ENCODE results near the gene ZNF134. TPM values are rescaled to one million over a fixed set of nuclear protein-coding genes. Genes with fewer than 3 reads are reported as not detected.
A peak's percentile ranks its signal among the peaks of the same experiment; 100 is the strongest.

ZNF134 gene
- polyA plus RNA-seq, 1 donor from 2014 or later, result 40.7 TPM

DNA sequence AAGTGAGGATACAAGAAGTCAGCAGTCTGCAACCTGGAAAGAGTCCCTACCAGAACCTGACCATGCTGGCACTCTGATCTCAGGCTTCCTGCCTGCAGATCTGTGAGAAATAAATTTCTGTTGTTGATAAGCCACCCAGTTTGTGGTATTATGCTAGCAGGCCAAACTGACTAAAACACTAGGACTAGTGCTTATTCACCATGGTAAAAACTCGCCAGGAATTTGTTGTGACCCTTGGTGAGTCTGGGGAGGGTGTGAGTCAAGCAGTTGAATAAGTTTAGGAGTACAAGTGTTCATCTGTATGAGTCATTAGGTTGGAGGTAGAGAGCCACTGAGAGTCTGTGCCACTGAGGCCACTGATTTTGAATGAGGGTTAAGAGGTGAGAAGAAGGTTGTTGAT is 26.5 kb upstream of the ZNF134 start:
- Histone ChIP-seq H2AFZ (ENCODE audit: low read depth, low read length) (no peak overlapping the region), H3K79me2 (replicated peaks; ENCODE audit: insufficient read depth, low read length) (peaks cover 20% of the 10 kb centered on the region), H3K4me2 (ENCODE audit: low read length) (no peak overlapping the region), H3F3A (ENCODE audit: insufficient read depth, low read length, poor library complexity, severe bottlenecking) (no peaks in the 10 kb centered on the region), H3K9me3 (ENCODE audit: low read length) (peaks cover 51% of the 10 kb centered on the region), H3K36me3 (ENCODE audit: insufficient read depth, low read length) (peaks cover 46% of the 10 kb centered on the region), H3K9ac (ENCODE audit: low read length) (no peak overlapping the region), H3K27me3 (ENCODE audit: insufficient read depth, low read depth, low read length) (no peaks in the 10 kb centered on the region), H3K27ac (ENCODE audit: low read length) (no peak overlapping the region), H3K9me2 (ENCODE audit: insufficient read depth, low read length) (no peaks in the 10 kb centered on the region), H3K4me3 (ENCODE audit: low read length) (no peak overlapping the region), H4K20me1 (ENCODE audit: insufficient read depth) (no peaks in the 10 kb centered on the region)
- TF ChIP-seq MXI1 (conservative IDR thresholded peaks at IDR 0.05; ENCODE audit: poor library complexity, severe bottlenecking) (no peak), RAD21 (conservative IDR thresholded peaks at IDR 0.05) (no peak), SMC3 (conservative IDR thresholded peaks at IDR 0.05; ENCODE audit: poor library complexity) (no peak), EP300 (conservative IDR thresholded peaks at IDR 0.05; ENCODE audit: poor library complexity, severe bottlenecking) (no peak), TAF1 (IDR thresholded peaks at IDR 0.05; ENCODE audit: low read depth) (no peak), EZH2 (IDR thresholded peaks at IDR 0.05; ENCODE audit: borderline replicate concordance, insufficient read depth, low read length, poor library complexity, severe bottlenecking) (no peak), POLR2AphosphoS5 (IDR thresholded peaks at IDR 0.05) (no peak)
- TF ChIP-seq, protein P1, sequence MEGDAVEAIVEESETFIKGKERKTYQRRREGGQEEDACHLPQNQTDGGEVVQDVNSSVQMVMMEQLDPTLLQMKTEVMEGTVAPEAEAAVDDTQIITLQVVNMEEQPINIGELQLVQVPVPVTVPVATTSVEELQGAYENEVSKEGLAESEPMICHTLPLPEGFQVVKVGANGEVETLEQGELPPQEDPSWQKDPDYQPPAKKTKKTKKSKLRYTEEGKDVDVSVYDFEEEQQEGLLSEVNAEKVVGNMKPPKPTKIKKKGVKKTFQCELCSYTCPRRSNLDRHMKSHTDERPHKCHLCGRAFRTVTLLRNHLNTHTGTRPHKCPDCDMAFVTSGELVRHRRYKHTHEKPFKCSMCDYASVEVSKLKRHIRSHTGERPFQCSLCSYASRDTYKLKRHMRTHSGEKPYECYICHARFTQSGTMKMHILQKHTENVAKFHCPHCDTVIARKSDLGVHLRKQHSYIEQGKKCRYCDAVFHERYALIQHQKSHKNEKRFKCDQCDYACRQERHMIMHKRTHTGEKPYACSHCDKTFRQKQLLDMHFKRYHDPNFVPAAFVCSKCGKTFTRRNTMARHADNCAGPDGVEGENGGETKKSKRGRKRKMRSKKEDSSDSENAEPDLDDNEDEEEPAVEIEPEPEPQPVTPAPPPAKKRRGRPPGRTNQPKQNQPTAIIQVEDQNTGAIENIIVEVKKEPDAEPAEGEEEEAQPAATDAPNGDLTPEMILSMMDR (IDR thresholded peaks at IDR 0.05; ENCODE audit: poor library complexity, severe bottlenecking), result no peak
- TF ChIP-seq, protein P2, sequence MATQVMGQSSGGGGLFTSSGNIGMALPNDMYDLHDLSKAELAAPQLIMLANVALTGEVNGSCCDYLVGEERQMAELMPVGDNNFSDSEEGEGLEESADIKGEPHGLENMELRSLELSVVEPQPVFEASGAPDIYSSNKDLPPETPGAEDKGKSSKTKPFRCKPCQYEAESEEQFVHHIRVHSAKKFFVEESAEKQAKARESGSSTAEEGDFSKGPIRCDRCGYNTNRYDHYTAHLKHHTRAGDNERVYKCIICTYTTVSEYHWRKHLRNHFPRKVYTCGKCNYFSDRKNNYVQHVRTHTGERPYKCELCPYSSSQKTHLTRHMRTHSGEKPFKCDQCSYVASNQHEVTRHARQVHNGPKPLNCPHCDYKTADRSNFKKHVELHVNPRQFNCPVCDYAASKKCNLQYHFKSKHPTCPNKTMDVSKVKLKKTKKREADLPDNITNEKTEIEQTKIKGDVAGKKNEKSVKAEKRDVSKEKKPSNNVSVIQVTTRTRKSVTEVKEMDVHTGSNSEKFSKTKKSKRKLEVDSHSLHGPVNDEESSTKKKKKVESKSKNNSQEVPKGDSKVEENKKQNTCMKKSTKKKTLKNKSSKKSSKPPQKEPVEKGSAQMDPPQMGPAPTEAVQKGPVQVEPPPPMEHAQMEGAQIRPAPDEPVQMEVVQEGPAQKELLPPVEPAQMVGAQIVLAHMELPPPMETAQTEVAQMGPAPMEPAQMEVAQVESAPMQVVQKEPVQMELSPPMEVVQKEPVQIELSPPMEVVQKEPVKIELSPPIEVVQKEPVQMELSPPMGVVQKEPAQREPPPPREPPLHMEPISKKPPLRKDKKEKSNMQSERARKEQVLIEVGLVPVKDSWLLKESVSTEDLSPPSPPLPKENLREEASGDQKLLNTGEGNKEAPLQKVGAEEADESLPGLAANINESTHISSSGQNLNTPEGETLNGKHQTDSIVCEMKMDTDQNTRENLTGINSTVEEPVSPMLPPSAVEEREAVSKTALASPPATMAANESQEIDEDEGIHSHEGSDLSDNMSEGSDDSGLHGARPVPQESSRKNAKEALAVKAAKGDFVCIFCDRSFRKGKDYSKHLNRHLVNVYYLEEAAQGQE (IDR thresholded peaks at IDR 0.05; ENCODE audit: borderline replicate concordance), result no peak

DNA sequence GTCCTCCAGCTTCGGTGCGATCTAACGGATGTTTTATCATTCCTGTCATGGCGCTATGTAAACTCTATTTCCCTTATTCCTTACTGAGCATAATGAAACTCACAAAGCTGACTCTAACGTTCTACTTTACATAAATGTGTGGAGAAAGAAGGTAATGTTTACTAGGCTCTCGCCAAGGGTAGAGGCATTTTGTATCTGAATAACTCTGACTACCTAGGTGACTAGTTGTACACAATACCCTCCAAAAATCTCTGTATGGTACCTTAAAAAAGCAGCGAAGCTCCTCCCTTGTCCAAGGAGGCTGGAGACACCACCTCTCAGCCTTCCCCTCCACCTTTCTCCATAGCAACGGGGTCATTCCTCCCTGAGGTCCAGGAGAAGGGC is 14.7 kb upstream of the ZNF134 start:
- Histone ChIP-seq H3K36me3 (ENCODE audit: insufficient read depth, low read length) (no peaks in the 10 kb centered on the region), H3K9ac (ENCODE audit: low read length) (peak overlapping the region; percentile 25), H3K9me2 (ENCODE audit: insufficient read depth, low read length) (no peaks in the 10 kb centered on the region), H3K9me3 (ENCODE audit: low read length) (no peaks in the 10 kb centered on the region), H3K4me3 (ENCODE audit: low read length) (peak overlapping the region; percentile 94), H3K27ac (ENCODE audit: low read length) (no peak overlapping the region), H3K27me3 (ENCODE audit: insufficient read depth, low read depth, low read length) (no peaks in the 10 kb centered on the region), H2AFZ (ENCODE audit: low read depth, low read length) (peak overlapping the region; percentile 88), H3K79me2 (replicated peaks; ENCODE audit: insufficient read depth, low read length) (peaks cover 5% of the 10 kb centered on the region), H4K20me1 (ENCODE audit: insufficient read depth) (no peaks in the 10 kb centered on the region), H3K4me2 (ENCODE audit: low read length) (peak overlapping the region; percentile 63), H3F3A (ENCODE audit: insufficient read depth, low read length, poor library complexity, severe bottlenecking) (no peaks in the 10 kb centered on the region)
- TF ChIP-seq, protein P1 (IDR thresholded peaks at IDR 0.05; ENCODE audit: poor library complexity, severe bottlenecking), result no peak
- TF ChIP-seq EP300 (conservative IDR thresholded peaks at IDR 0.05; ENCODE audit: poor library complexity, severe bottlenecking) (no peak), RAD21 (conservative IDR thresholded peaks at IDR 0.05) (no peak), SMC3 (conservative IDR thresholded peaks at IDR 0.05; ENCODE audit: poor library complexity) (no peak), TAF1 (IDR thresholded peaks at IDR 0.05; ENCODE audit: low read depth) (no peak), MXI1 (conservative IDR thresholded peaks at IDR 0.05; ENCODE audit: poor library complexity, severe bottlenecking) (no peak), POLR2AphosphoS5 (IDR thresholded peaks at IDR 0.05) (no peak), EZH2 (IDR thresholded peaks at IDR 0.05; ENCODE audit: borderline replicate concordance, insufficient read depth, low read length, poor library complexity, severe bottlenecking) (no peak)
- TF ChIP-seq, protein P2 (IDR thresholded peaks at IDR 0.05; ENCODE audit: borderline replicate concordance), result no peak
